Ishikawa (cell line): Measurements from ENCODE around the gene WIPF1.

Experiments
- CEBPB ChIP-seq: IDR thresholded peaks from 2 replicates; pipeline ENCODE4 v1.6.1; 2012
- CREB1 ChIP-seq: IDR thresholded peaks from 2 replicates; pipeline ENCODE4 v1.6.1; 2012; ENCODE audit warnings: low read depth
- EGR1 ChIP-seq: IDR thresholded peaks from 2 replicates; pipeline ENCODE4 v1.6.1; 2012
- EP300 ChIP-seq: IDR thresholded peaks from 2 replicates; pipeline ENCODE4 v1.6.1; 2012; ENCODE audit warnings: borderline replicate concordance
- FOXM1 ChIP-seq: IDR thresholded peaks from 2 replicates; pipeline ENCODE4 v1.6.1; 2012; ENCODE audit warnings: low read depth, borderline replicate concordance
- MAX ChIP-seq: IDR thresholded peaks from 2 replicates; pipeline ENCODE4 v1.6.1; 2012
- NFIC ChIP-seq: IDR thresholded peaks from 2 replicates; pipeline ENCODE4 v1.6.1; 2012
- RAD21 ChIP-seq: IDR thresholded peaks from 2 replicates; pipeline ENCODE4 v1.6.1; 2012; ENCODE audit warnings: low read depth
- REST ChIP-seq: IDR thresholded peaks from 2 replicates; pipeline ENCODE4 v1.6.1; 2012; ENCODE audit warnings: low read depth, mild to moderate bottlenecking
- TAF1 ChIP-seq: IDR thresholded peaks from 2 replicates; pipeline ENCODE4 v1.6.1; 2012; ENCODE audit warnings: low read depth, mild to moderate bottlenecking
- TCF12 ChIP-seq: IDR thresholded peaks from 2 replicates; pipeline ENCODE4 v1.6.1; 2012; ENCODE audit warnings: low read depth
- TEAD4 ChIP-seq: IDR thresholded peaks from 2 replicates; pipeline ENCODE4 v1.6.1; 2012
- USF1 ChIP-seq: IDR thresholded peaks from 2 replicates; pipeline ENCODE4 v1.6.1; 2012
- YY1 ChIP-seq: IDR thresholded peaks from 2 replicates; pipeline ENCODE4 v1.6.1; 2012; ENCODE audit warnings: low read depth
- ZBTB7A ChIP-seq: IDR thresholded peaks from 2 replicates; pipeline ENCODE4 v1.6.1; 2012; ENCODE audit warnings: low read depth

Gene WIPF1

GRCh38 chr2:174512345-174512744, 85.3 kb downstream of the WIPF1 start:
- TF ChIP-seq TAF1 = no peak

- TF ChIP-seq YY1 (no peak), TEAD4 (no peak), MAX (no peak), USF1 (no peak), REST (no peak), EP300 (no peak), FOXM1 (no peak), NFIC (no peak), RAD21 (no peak), EGR1 (no peak), ZBTB7A (no peak), TAF1 (no peak), TCF12 (no peak), CREB1 (no peak)
Measured at GRCh38 chr2:174511580-174512260, 85.9 kb downstream of the WIPF1 start.

GRCh38 chr2:174510583-174511189, 86.9 kb downstream of the WIPF1 start:
- 0 out of 2 replicates have a peak, but pooled peaks have one; percentile 22 for TF ChIP-seq YY1
- no peak for TF ChIP-seq RAD21
- no peak for TF ChIP-seq CEBPB
- TF ChIP-seq TAF1 = no peak
- TF ChIP-seq USF1 = no peak
- no peak for TF ChIP-seq MAX
